HepG2 (cell line): ENCODE data around the gene MORN3.

Source experiments
- CTCF ChIP-seq: sonication (generic); formaldehyde crosslinking; IDR thresholded peaks from 2 replicates; pipeline ENCODE4 v1.5.0; 2020; ENCODE audit warnings: mild to moderate bottlenecking, missing genetic modification reagents, moderate library complexity
- ELF4 ChIP-seq: sonication (generic); formaldehyde crosslinking; IDR thresholded peaks from 2 replicates; pipeline ENCODE4 v1.5.0; 2020; ENCODE audit warnings: missing genetic modification reagents, mild to moderate bottlenecking, moderate library complexity, borderline replicate concordance
- EZH2 ChIP-seq: conservative IDR thresholded peaks from 2 replicates; pipeline ENCODE4 v1.6.1; 2012; ENCODE audit warnings: mild to moderate bottlenecking, low read depth, low read length, moderate library complexity
- FIP1L1 ChIP-seq: fragments of 200-400 bp; formaldehyde crosslinking; IDR thresholded peaks from 2 replicates; pipeline ENCODE4 v1.6.1; 2018; ENCODE audit warnings: low read depth, mild to moderate bottlenecking, low read length, moderate library complexity, borderline replicate concordance; ENCODE audit not compliant: insufficient read depth
- NBN ChIP-seq: fragments of 450-650 bp; conservative IDR thresholded peaks from 2 replicates; pipeline ENCODE4 v1.6.1; 2017
- NCOA2 ChIP-seq: sonication (generic); formaldehyde crosslinking; IDR thresholded peaks from 2 replicates; pipeline ENCODE4 v1.8.0; 2022; ENCODE audit warnings: inconsistent platforms
- POGK ChIP-seq: sonication (generic); formaldehyde crosslinking; conservative IDR thresholded peaks from 2 replicates; pipeline ENCODE4 v1.8.0; 2022; ENCODE audit warnings: mild to moderate bottlenecking, moderate library complexity, missing genetic modification reagents
- POLR2AphosphoS2 ChIP-seq: IDR thresholded peaks from 2 replicates; pipeline ENCODE4 v1.6.1; 2011; ENCODE audit warnings: low read depth, low read length, improper control_type of control experiment
- ZMYM2 ChIP-seq: sonication (generic); formaldehyde crosslinking; IDR thresholded peaks from 2 replicates; pipeline ENCODE4 v1.8.0; 2022; ENCODE audit warnings: mild to moderate bottlenecking, missing genetic modification reagents
- ZNF274 ChIP-seq: sonication (generic); formaldehyde crosslinking; IDR thresholded peaks from 2 replicates; pipeline ENCODE4 v1.5.1; 2020; ENCODE audit warnings: mild to moderate bottlenecking, missing genetic modification reagents
- ZNF275 ChIP-seq: sonication (generic); formaldehyde crosslinking; IDR thresholded peaks from 2 replicates; pipeline ENCODE4 v1.8.0; 2022; ENCODE audit warnings: missing genetic modification reagents, mild to moderate bottlenecking, inconsistent platforms, borderline replicate concordance
- ZNF318 ChIP-seq: sonication (generic); formaldehyde crosslinking; IDR thresholded peaks from 2 replicates; pipeline ENCODE4 v1.4.0; 2020; ENCODE audit warnings: mild to moderate bottlenecking, missing genetic modification reagents

GRCh38 chr12:121673013-121673511 is 3.6 kb upstream of the MORN3 start:
- no peak for TF ChIP-seq CTCF
- no peak for TF ChIP-seq POLR2AphosphoS2
- no peak for TF ChIP-seq ELF4
- TF ChIP-seq EZH2 = no peak
- TF ChIP-seq ZMYM2 (CRISPR knock-in tag) = no peak
- TF ChIP-seq NBN = no peak
- no peak for TF ChIP-seq FIP1L1
- no peak for TF ChIP-seq NCOA2 (CRISPR knock-in tag)
- no peak for TF ChIP-seq ZNF275 (CRISPR knock-in tag)
- no peak for TF ChIP-seq POGK (CRISPR knock-in tag)
- no peak for TF ChIP-seq ZNF274
- TF ChIP-seq ZNF318 (CRISPR knock-in tag) = no peak
